Effector CD4-positive, alpha-beta T cell (primary cell): ENCODE results near the gene ARHGEF1.

Source experiments
- DNase-seq: peaks from one replicate; pipeline ENCODE4 v3.0.0-alpha.2; 2020
- total RNA-seq: gene quantifications from one replicate; lab custom pipeline; 2026; lab: John Stamatoyannopoulos, UW

Gene ARHGEF1, protein sequence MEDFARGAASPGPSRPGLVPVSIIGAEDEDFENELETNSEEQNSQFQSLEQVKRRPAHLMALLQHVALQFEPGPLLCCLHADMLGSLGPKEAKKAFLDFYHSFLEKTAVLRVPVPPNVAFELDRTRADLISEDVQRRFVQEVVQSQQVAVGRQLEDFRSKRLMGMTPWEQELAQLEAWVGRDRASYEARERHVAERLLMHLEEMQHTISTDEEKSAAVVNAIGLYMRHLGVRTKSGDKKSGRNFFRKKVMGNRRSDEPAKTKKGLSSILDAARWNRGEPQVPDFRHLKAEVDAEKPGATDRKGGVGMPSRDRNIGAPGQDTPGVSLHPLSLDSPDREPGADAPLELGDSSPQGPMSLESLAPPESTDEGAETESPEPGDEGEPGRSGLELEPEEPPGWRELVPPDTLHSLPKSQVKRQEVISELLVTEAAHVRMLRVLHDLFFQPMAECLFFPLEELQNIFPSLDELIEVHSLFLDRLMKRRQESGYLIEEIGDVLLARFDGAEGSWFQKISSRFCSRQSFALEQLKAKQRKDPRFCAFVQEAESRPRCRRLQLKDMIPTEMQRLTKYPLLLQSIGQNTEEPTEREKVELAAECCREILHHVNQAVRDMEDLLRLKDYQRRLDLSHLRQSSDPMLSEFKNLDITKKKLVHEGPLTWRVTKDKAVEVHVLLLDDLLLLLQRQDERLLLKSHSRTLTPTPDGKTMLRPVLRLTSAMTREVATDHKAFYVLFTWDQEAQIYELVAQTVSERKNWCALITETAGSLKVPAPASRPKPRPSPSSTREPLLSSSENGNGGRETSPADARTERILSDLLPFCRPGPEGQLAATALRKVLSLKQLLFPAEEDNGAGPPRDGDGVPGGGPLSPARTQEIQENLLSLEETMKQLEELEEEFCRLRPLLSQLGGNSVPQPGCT
- total RNA-seq = 1,013 reads per million, percentile 99 among the genes with 10 or more reads in this experiment

DNA sequence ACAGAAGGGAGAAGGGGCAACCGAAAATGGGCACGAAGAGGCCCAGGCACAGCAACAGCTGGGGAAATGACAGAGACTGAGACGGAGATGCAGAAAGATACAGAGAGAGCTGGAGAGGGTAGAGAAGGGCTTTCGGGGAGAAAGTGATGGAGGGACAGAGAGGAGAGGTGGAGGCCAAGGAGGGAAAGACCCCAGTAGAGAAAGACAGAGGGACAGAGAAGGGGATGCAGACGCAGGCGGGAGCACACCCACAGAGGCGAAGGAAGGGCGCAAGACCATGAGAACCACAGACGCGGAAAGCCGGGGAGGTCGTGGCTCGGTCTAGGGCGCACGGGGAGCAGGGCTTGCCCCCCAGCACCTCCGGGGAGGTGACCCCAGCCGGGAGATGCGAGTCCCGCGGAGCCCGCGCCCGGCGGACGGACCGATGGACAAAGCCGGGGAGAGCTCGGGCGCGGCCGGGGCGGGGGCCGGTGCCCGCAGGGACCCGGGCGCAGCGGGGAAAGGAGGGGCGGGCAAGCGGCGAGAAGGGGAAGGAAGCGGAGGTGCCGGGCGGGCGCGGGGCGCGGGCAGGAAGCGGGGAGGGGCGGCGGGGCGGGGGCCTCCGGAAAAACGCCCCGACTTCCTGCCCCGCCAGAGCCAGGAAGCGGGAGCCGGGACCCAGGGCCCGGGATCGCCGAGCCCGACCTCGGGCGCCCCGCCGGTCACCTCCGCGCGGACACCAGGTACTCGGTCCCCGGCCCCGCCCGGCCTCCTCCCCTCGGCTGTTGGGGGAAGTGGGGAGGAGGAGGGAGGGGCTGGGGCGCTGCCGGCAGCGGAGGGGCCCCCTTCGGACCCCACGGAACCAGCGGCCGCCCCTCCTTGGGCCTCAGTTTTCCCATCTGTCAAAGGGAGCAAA is at the start of gene ARHGEF1:
ARHGEF1 (plus strand) TSS at position 617 of the 895 bp plus-strand sequence. CDS start 4,899 bp downstream, outside the sequence.
- DNase-seq = peak; percentile 47

DNA sequence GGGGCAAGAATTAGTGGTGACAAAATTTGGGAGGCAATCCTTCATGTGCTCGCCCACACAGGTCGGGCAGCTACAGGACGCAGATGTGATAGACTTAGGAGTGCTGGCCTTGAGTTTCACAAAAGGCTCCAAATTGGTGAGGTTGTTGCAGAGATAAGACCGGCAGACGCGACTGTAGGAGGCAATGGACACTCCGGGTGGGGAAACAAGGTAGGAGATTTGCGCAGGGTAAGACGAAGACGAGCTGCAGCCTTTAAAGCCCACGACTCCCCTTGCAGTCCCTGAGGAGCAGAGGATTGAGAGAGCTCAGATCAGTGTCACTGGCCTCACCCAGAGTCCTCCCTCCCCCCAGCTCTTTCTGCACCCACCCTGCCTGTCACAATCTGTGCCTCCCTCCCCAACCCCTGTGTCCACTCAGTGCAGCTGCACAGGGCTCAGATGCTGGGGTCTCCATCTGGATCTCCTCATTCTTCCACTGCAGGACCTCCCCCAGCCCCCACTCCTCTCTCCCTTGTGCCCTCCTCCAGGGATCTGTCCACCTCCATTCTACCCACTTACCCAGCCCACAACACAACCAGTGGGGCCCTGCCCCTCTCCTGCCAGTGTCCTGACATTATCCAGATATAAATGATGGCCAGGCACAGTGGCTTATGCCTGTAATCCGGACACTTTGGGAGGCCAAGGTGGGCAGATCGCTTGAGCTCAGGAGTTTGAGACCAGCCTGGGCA is 44.8 kb upstream of the ARHGEF1 start:
- DNase-seq = no peak

DNA sequence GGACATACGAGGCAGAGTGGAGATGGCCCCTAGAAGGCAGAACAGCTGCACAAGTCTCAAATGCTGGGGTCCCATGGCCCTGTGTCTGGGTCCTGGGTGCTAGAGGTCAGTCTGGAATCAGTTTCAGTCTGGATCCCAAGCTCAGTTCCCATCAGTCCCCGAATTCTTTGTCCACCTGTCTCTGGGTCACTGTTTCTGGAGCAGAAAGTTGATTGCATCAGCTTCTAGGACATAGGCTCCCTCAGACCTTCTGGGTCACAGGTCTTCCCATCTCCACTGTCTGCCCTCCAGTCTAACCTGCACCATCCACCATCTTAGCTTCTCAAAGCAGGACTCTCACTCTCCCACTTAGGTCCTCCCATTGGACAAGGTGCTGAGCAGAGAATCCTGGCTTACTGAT is 43.8 kb upstream of the ARHGEF1 start:
- DNase-seq = no peak

DNA sequence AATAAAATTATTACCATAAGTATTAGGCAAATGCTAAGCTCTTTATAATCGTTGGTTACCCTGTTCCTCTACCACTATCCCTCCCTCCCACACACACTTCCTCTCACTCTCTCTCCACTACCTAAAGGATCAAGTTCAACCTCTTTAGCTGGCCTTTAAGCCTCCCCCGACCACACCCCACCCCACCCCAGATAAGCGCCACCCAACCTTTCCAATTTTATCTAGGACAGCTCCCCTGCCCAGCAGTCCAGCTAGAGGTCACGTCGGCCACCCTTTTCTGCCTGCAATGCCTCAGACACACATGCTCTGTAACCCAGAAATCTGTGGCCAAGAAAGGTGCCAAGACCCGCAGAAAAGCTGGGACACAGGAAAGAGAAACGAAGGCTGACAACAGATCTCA is 39.6 kb upstream of the ARHGEF1 start:
- DNase-seq = no peak

DNA sequence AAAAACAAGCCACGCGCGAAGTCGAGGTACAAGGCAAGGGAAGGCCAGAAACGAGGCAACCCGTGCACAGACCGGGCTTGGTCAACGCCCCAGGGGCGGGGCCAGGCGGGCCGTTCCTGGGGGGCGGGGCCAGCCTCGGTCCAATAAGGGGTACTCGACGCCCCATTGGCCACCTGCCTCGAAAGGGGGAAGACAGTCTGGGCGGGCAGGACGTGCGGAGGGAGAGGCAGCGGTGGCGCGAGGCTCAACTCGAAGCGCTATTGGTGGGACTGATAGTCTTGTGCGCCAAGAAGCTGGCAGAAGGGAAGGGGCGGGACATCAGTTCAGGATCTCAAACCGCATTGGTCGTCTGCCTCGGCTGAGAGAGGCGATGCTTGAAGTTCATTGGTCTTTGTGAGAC is 38.4 kb upstream of the ARHGEF1 start, which contains the start of gene LYPD4:
LYPD4 (minus strand) TSS at position 83 of the 400 bp plus-strand sequence. CDS start 5,398 bp downstream, outside the sequence.
- no peak for DNase-seq

DNA sequence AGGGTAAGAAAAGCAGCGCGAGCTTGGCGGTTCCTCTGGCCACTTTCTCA is 38.2 kb upstream of the ARHGEF1 start, which contains the start of gene DMRTC2:
DMRTC2 (plus strand) TSS at position 42 of the 50 bp plus-strand sequence. CDS start 2,387 bp downstream, outside the sequence.
- DNase-seq = no peak

DNA sequence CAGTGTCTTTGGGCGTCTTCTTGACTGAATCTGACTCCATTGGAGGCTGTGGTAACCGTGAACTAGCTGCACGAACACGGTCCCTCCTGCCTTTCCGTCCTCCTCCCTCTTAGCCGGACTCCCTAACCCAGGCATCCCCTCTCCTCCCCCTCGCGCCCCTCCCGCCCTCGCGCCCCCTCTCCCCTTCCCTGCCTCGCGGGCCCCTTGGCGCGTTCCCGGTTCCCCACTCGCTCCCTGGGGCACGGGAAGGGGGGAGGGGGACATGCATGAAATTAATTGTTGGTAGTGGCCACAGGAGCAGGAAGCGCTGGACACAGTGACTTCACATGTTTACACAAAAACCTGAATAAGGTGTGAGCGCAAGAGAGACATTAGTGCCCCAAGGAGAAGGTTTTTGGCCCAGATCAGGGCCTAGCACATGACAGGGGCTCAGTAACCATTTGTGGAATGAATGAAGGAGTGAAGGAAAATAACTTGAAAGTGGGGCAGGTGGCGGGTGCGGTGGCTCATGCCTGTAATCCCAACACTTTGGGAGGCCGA is 37.9 kb upstream of the ARHGEF1 start:
- no peak for DNase-seq

DNA sequence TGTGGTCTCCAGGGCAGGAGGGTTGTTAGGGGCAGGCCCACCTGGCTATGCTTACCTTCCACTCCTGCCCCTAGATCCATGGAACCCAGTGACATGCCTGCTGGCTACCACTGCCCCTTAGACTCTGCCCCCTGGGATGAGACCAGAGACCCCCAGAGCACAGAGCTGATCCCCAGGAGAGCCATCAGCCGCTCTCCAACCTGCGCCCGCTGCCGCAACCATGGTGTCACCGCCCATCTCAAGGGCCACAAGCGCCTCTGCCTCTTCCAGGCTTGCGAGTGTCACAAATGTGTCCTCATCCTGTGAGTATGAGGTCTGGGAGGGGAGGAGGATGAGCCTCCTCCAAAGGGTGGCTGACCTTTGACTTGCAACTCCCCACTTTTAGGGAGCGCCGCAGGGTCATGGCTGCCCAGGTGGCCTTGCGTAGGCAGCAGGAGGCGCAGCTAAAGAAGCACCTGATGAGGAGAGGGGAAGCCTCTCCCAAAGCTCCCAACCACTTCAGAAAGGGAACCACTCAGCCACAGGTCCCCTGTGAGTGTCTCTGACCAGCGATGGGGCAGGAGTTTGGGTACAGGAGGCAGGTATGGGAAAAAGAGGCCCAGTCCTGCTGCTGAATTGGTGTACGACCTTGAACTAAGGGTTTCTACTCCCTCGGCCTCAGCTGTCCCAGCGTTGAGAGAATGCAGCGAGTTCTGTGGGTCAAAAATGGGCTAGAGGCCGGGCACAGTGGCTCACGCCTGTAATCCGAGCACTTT is 35.5 kb upstream of the ARHGEF1 start:
- no peak for DNase-seq

DNA sequence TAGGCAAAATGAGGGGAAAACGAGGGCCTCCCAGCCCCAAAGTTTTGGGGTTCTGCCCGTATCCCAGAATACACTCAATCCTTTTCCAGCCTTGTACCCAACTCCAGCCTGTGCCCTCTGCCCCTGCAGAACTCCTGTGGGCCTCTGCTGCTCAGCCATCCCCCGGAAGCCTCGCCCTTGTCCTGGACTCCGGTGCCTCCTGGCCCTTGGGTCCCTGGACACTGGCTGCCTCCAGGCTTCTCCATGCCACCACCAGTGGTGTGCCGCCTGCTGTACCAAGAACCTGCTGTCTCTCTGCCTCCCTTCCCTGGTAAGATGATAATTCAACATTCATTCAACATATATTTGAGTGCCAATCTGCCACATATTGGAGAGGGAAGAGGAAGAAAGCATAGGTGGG is 34.3 kb upstream of the ARHGEF1 start:
- DNase-seq = no peak

DNA sequence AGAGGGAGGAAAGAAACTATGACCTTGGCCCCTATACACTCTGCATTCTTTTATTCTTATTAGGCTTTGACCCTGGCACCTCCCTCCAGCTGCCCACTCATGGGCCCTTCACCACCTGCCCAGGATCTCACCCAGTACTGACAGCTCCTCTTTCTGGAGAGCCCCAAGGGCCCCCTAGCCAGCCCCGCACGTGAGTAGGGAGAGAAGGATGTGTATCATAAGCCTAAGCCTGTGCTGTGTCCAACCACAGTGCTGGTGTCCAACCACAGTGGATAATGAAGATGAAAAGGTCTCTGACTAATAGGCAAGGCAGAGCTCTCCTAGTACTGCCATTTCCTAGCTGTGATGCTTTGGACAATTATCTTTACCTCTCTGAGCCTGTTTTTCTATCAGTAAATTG is 33.9 kb upstream of the ARHGEF1 start:
- no peak for DNase-seq

DNA sequence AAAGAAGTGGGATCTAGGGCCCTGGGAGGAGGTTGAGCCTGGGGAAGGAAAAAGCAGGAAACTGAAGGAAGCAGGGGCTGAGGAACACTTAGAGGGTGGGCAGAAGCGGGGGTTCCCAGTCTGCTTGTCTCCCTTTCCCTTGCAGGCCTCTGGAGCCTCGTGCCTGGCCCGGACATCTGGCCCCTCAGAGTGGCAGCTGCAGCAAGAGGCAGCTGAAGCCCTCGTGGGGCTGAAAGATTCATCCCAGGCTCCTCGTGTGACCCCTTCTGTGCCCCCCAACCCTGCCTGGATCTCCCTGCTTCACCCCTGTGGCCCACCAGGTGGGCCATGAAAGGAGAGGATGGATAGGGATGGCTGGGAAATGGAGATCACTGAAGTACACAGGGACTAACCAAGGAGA is 32.6 kb upstream of the ARHGEF1 start:
- no peak for DNase-seq

DNA sequence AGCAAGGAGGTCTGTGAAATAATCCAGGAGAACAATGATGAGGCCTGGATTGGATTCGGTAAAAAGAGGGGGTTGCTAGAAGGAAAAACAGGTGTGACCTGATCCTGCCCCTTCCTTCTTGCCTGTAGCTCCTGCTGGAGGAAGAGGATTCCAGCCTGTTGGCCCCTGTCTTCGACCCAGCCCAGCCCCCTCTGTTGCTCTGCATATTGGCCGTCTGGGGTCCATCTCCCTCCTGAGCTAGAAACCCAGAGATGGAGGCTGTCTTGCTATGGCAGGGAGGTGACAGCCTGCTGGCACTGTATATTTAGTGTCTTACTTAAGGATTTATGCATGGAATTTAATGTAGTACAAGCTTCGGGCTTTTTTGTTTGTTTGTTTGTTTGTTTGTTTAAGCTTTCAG is 31.5 kb upstream of the ARHGEF1 start:
- DNase-seq = no peak

DNA sequence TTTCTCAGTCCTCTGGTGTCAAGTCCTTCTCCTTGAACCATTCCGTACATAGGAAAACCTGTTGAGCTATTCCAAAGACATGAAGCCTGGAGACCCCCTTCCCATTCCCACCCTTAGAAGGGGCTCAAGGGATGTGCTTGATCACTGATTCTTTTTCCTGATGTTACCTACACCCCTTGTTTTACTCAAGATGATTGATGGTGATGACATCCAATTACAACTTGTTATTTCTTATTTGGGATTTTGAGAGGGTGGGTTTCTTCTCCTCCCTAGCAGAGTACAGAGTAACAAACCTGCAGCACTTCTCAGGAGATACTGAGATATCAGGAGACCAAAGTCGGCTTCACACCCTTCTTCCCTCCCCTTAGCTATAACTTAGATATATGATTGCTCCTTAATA is 29.6 kb upstream of the ARHGEF1 start:
- no peak for DNase-seq

DNA sequence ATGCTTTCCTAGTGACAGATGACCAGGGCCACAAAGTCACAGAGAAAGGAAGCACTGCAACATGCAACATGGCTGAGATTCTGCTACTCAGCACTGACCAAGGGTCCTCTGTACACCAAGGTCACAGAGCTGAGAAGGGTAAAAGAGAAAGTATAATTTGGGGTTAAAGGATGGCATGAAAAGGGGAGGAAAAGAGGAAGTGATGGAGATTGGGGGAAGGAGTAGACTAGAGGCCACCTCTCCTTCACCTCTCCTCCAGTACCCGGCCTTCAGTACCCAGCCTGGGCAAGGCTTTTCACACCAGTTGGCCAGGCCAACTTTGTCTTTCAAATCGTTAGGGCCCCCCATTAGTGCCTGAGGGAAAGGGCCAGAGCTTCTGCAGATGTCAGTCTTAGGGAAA is 29.2 kb upstream of the ARHGEF1 start:
- DNase-seq = no peak

DNA sequence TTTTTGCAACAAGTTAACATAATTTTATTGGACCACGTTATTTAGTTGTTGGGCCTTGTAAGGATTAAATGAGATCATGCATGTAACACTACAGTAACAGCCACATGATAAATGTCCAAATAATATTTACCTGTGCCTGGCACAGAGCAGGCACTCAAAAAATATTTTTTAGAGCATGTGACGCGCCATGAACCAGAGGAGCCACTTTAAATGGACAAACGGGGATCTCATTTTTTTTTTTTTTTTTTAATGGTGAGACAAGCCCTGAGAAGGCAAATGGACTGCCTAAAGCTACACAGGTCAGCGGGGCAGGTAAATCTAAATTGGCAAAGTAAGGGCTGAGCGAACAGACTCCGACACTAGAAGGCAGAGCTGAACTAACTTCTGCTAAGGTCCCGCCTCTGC is 23.8 kb upstream of the ARHGEF1 start:
- no peak for DNase-seq

DNA sequence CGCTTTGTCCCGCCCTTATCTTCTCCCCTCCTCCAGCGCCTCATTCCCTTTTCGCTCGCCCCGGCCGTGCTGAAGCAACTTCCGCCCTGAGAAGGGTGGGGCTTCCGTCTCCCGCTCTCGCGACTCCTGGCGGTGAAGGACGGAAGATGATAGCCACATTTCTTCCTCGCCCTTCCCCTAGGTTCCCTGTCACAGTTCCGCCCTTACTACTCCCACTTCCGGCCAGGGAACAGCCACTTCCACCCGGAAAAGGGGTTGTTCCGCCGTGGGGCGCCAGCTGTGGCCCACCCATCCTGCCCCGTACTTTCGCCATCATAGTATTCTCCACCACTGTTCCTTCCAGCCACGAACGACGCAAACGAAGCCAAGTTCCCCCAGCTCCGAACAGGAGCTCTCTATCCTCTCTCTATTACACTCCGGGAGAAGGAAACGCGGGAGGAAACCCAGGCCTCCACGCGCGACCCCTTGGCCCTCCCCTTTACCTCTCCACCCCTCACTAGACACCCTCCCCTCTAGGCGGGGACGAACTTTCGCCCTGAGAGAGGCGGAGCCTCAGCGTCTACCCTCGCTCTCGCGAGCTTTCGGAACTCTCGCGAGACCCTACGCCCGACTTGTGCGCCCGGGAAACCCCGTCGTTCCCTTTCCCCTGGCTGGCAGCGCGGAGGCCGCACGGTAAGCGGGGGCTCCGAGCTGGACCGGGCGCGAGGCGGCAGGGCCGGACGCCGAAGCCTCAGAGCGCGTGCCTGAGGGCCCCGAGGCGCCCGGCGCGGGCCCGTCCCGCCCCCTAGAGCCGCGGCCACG is 23.2 kb upstream of the ARHGEF1 start, which contains the start of gene RPS19:
RPS19 (plus strand) TSS at position 638 of the 801 bp plus-strand sequence. CDS start 520 bp downstream, outside the sequence.
- peak; percentile 97 for DNase-seq

DNA sequence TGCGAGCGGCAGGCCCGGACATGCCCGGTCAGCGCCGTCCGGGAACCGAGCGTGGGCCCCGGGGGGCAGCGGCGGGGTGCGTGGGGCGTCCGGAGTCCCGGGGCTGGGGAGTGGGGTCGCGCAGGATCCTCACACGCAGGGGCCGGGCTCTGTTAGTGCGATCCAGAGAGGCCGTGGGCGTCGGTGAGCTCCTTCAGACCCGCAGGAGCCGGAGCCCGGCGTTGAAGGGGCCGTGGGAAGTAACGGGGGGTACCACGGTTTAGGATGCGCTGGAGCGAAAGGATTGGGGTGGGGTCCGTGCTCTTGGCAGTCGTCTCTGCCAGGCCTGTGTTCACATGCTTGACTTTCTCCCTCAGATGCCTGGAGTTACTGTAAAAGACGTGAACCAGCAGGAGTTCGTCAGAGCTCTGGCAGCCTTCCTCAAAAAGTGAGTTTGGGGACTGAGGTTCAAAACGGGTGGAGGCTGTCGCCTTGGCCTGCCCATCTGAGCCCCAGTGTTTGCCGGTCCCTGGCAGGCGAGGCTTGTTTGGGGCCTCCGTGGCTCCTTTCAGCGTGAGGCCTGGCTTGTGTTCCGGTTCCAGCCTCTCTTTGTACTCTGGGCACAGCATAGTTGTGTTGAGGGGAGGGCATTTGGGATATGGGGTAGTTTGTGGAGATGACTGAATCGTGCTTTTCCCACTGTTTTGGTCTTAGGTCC is 22.4 kb upstream of the ARHGEF1 start:
- no peak for DNase-seq

DNA sequence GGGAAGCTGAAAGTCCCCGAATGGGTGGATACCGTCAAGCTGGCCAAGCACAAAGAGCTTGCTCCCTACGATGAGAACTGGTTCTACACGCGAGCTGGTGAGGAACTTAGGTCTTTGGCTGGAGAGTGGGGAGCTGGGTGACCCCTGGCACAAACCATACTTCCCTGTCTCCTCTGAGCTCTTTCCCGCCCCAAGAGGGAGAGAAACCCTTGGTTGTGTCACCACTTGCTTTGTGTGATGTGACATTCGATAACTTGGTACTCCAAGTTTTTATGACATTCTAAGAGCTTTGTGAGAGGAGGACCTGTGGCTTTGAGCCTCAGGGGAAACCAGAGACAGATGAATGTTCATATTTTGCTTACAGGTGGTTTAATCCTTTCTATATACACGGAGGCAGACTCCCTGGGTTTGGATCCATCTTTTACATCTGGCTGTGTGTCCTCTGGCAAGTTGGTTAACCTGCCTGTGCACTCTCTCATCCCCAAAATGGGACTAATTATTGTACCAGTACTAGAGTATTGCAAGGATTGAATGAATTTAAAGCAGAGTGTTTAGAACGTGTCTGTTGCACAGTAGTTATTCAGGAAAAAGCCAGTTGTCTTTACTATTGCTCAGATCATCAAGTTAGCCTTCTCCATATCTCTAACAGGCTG is 21.7 kb upstream of the ARHGEF1 start:
- no peak for DNase-seq

DNA sequence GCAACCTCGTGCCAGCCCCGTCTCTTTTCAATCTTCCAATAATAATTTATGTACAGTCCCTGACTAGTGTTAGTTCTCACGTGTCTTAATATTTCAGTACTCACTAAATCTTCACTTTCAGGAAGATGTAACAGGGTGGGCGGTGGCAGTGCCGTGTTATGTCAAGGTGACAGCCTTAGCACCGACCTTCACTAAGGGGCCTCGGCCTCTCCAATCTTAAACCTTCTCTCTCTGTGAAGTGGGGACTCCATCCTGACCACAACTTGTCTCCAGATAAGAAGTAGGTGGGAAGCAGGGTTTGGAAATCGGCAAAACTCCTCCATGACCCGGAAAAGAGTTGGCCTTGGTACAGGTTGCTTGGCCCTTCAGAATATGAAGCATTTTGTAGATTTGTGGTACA is 21.1 kb upstream of the ARHGEF1 start:
- no peak for DNase-seq
